ENCODE results near the gene ACACB.

Gene ACACB

DNA sequence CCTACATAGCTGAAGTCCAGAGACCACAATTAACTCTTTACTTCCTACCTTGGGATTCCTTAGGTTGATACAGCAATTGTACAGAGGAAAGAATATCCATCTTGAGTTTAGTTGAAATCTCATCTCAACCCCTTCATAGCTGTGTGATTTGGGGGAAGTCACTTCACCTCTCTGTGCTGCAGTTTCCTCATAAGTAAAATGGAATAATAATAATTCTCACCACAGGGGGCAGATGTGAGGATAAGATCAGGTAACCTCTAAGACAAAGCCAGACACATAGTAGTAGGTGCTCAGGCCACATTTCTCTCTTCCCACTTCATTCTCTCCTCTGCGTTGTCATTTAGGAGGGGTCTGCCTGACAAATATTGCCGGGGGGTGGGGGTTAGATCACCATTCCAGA is 186.0 kb downstream of the ACACB start:
- DNase-seq (ENCODE audit: low read depth): peak; percentile 22
- TF ChIP-seq, protein P1, sequence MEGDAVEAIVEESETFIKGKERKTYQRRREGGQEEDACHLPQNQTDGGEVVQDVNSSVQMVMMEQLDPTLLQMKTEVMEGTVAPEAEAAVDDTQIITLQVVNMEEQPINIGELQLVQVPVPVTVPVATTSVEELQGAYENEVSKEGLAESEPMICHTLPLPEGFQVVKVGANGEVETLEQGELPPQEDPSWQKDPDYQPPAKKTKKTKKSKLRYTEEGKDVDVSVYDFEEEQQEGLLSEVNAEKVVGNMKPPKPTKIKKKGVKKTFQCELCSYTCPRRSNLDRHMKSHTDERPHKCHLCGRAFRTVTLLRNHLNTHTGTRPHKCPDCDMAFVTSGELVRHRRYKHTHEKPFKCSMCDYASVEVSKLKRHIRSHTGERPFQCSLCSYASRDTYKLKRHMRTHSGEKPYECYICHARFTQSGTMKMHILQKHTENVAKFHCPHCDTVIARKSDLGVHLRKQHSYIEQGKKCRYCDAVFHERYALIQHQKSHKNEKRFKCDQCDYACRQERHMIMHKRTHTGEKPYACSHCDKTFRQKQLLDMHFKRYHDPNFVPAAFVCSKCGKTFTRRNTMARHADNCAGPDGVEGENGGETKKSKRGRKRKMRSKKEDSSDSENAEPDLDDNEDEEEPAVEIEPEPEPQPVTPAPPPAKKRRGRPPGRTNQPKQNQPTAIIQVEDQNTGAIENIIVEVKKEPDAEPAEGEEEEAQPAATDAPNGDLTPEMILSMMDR (IDR thresholded peaks at IDR 0.05; ENCODE audit: insufficient read depth, low read depth, low read length, missing control alignments): peak; percentile 16
- no peak overlapping the region for H3K4me3 ChIP-seq (ENCODE audit: low read depth, low read length)

DNA sequence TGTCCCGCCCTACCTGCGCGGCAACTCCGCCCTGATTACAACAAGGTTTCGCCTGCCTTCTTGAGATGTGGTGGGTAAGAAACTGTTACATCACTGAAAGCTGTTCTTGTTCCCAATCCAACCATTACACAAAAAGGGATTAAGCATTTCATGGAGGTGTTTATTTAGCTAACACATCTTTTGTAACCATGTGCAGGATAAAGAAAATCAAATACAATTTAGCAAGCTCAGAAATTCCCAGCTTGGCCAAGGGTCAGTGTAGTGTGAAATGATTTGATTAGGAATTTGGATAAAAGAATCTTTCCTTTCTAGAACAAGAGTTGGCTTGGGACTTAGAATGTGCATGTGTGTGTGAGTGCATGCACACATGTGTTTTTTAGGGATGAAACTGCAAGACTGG is 186.4 kb downstream of the ACACB start:
- DNase-seq (ENCODE audit: low read depth): no peak
- TF ChIP-seq, protein P1 (IDR thresholded peaks at IDR 0.05; ENCODE audit: insufficient read depth, low read depth, low read length, missing control alignments): no peak
- no peak overlapping the region for H3K4me3 ChIP-seq (ENCODE audit: low read depth, low read length)

DNA sequence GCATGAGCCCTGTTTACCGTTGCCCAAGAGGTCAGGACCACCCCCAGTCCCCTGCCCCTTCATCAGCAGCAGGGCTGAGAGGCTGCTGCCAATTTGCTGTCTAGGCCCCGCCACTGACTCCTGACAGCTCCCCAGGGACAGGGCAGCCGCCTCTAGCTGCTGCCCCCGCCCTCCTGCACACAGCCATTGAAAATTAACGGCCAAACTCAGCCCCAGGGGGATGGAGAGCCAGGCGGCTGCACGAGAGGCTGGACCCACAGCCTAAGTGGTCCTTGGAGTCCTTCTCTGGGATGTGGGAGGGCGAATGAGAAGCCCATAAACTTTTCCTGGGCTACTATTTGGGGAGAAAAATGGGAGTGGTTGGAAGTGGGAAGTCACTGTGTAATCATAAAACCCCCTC is 188.1 kb downstream of the ACACB start:
- TF ChIP-seq, protein P1 (IDR thresholded peaks at IDR 0.05; ENCODE audit: insufficient read depth, low read depth, low read length, missing control alignments): no peak
- DNase-seq (ENCODE audit: low read depth): no peak
- H3K4me3 ChIP-seq (ENCODE audit: low read depth, low read length): no peak overlapping the region

DNA sequence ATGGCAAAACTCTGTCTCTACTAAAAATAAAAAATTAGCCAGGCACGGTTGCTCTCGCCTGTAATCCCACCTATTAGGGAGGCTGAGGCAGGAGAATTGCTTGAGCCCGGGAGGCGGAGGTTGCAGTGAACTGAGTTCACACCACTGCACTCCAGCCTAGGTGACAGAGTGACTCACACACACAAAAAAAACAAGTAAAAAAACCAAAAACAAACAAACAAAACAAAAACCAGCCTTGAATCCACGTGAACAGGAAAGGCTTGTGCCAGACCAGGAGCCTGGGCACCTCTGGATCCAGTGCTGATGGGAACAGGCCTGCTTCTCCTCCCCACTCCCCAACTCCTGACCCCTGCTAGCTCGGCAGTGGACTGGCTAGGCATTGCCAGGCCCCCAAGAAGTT is 189.2 kb downstream of the ACACB start:
- TF ChIP-seq, protein P1 (IDR thresholded peaks at IDR 0.05; ENCODE audit: insufficient read depth, low read depth, low read length, missing control alignments): no peak
- no peak for DNase-seq (ENCODE audit: low read depth)
- H3K4me3 ChIP-seq (ENCODE audit: low read depth, low read length): no peak overlapping the region

DNA sequence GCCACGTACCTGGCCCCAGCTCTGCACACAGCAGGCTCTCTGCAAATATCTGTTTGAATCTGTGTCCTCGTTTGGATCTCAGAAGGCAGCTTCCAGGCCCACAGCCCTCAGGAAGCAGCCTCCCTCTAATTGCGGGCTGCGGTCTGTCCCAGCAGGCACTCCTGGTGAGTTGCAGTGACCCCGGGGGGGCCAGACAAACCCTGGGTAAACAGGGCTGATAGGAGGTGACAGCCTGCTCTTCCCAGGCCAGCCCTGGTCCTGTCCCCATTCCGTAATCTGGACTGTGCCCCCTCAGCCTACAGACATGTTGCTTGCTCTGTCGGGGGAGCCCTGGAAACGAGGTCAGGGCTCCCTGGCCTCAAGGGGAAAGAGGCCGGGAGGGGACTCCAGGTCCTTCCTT is 190.7 kb downstream of the ACACB start:
- DNase-seq (ENCODE audit: low read depth): no peak
- no peak overlapping the region for H3K4me3 ChIP-seq (ENCODE audit: low read depth, low read length)
- TF ChIP-seq, protein P1 (IDR thresholded peaks at IDR 0.05; ENCODE audit: insufficient read depth, low read depth, low read length, missing control alignments): no peak

DNA sequence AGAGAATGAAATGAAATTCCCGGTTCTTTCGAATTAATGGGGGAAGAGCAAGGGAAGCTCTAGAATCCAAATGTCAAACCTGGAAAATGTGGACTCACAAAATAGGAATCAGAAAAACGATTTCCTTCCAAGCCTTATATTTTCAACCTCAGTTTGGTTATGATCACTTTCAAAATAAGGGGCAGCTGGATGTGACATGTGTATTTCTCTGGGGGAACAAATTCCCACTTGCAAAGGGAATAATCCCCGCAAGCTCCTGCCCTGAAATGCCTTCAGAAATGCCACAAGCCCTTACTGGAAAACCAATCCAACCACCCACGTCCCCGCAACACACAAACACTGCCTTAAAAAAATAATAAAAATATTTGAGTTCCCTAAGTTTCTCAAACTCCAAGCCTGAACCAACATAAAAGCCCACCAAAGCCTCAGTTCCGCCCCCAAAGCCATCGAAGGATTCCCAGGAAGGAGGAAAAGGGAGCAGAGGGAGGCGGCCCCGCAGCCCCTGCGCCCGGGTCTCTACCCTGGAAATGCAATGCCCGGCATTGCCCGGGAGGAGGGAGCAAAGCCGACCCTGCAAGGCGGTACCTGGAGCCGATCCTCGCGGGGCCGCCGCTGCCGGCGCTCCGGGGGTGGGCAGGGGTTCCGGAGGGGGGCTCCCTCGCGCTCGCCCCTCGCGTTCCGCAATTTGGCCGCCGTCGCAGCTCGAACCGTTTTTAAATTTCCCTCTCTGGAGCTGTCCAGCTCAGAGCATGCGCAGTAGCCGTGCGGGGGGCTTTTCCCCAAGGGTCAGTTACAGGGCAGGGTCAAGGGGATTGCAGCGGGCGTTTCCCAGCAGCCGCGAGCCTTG is 192.4 kb downstream of the ACACB start, which contains the start of gene FOXN4:
FOXN4 (minus strand) TSS at position 751 of the 847 bp plus-strand sequence. CDS start 963 bp downstream, outside the sequence.
- DNase-seq (ENCODE audit: low read depth): no peak
- peak within 1 kb of the TSS; percentile 5; the same call in 1 of the 2 replicates for H3K4me3 ChIP-seq (ENCODE audit: low read depth, low read length)
- TF ChIP-seq, protein P1 (IDR thresholded peaks at IDR 0.05; ENCODE audit: insufficient read depth, low read depth, low read length, missing control alignments): no peak
